ENCODE data around the gene TYROBP.

GRCh38 chr19:35856546-35857149, 51.4 kb downstream of the TYROBP start, which contains the start of gene KIRREL2:
- TF ChIP-seq ZNF274 (IDR thresholded peaks at IDR 0.05; ENCODE audit: low read depth, low read length), result no peak
- no peak for TF ChIP-seq SUZ12 (IDR thresholded peaks at IDR 0.05; ENCODE audit: extremely low read depth, insufficient read depth, insufficient read length)
